ENCODE results near the gene SNAP47.

SNAP47 gene

GRCh38 chr1:227805606-227806197 lies 70.5 kb downstream of the SNAP47 start:
- Histone ChIP-seq H3K27ac (replicated peaks; ENCODE audit: low read length) (no peak overlapping the region), H2AFZ (ENCODE audit: low read length) (no peak overlapping the region), H3K4me2 (ENCODE audit: insufficient read depth, low read length, poor library complexity, severe bottlenecking) (no peak overlapping the region), H3K27me3 (ENCODE audit: control insufficient read depth in 3 of 3, insufficient read depth in 3 of 3, low read depth in 1 of 3, low read length in 3 of 3) (peaks cover 0 to 2% (median 0%) of the 10 kb centered on the region in 3 experiments), H2BK15ac (ENCODE audit: low read length) (no peak overlapping the region), H2BK12ac (ENCODE audit: low read length) (no peak overlapping the region), H3K18ac (ENCODE audit: low read length) (no peak overlapping the region), H3K23ac (ENCODE audit: low read depth, low read length, poor library complexity) (no peak overlapping the region), H2BK5ac (ENCODE audit: low read length) (no peak overlapping the region), H2AK5ac (ENCODE audit: low read depth, low read length) (no peak overlapping the region), H3K4ac (ENCODE audit: low read length) (no peak overlapping the region), H3K4me3 (ENCODE audit: low read length in 2 of 2) (no peak overlapping the region), H3K4me1 (ENCODE audit: control insufficient read depth in 2 of 2, insufficient read depth in 1 of 2, low read depth in 1 of 2, low read length in 2 of 2) (no peaks in the 10 kb centered on the region), H3K9ac (ENCODE audit: low read depth, low read length, poor library complexity) (no peak overlapping the region), H3K9me3 (replicated peaks in 1 of 2; ENCODE audit: control insufficient read depth in 2 of 2, insufficient read depth in 1 of 2, low read depth in 1 of 2, low read length in 2 of 2) (peaks cover 0 to 3% of the 10 kb centered on the region in 2 donors), H3K79me1 (ENCODE audit: low read depth, low read length) (no peaks in the 10 kb centered on the region), H4K91ac (ENCODE audit: low read depth, low read length, poor library complexity) (no peak overlapping the region), H4K8ac (ENCODE audit: low read depth, low read length) (no peak overlapping the region), H3K36me3 (replicated peaks in 1 of 2; ENCODE audit: control insufficient read depth in 2 of 2, insufficient read depth in 2 of 2, low read length in 2 of 2) (no peaks in the 10 kb centered on the region), H3K14ac (ENCODE audit: low read length) (no peak overlapping the region), H2BK120ac (ENCODE audit: low read depth, low read length) (no peak overlapping the region)
- WGBS, 2 donors (ENCODE audit: extremely low coverage in 2 of 2, insufficient read length in 2 of 2, insufficient replicate concordance in 1 of 2): no CpG with 5 or more reads among the region's 6 CpGs
- DNase-seq (ENCODE audit: low spot score): no peak

GRCh38 chr1:227808566-227808965 lies 73.3 kb downstream of the SNAP47 start:
- Histone ChIP-seq H3K14ac (ENCODE audit: low read length) (no peak overlapping the region), H4K91ac (ENCODE audit: low read depth, low read length, poor library complexity) (no peak overlapping the region), H3K9ac (ENCODE audit: low read depth, low read length, poor library complexity) (no peak overlapping the region), H3K4me1 (ENCODE audit: control insufficient read depth in 2 of 2, insufficient read depth in 1 of 2, low read depth in 1 of 2, low read length in 2 of 2) (no peaks in the 10 kb centered on the region), H2AFZ (ENCODE audit: low read length) (no peak overlapping the region), H3K27ac (replicated peaks; ENCODE audit: low read length) (no peak overlapping the region), H2BK15ac (ENCODE audit: low read length) (no peak overlapping the region), H3K79me1 (ENCODE audit: low read depth, low read length) (no peaks in the 10 kb centered on the region), H2AK5ac (ENCODE audit: low read depth, low read length) (no peak overlapping the region), H3K23ac (ENCODE audit: low read depth, low read length, poor library complexity) (no peak overlapping the region), H3K4me2 (ENCODE audit: insufficient read depth, low read length, poor library complexity, severe bottlenecking) (no peak overlapping the region), H3K4ac (ENCODE audit: low read length) (no peak overlapping the region), H3K4me3 (ENCODE audit: low read length in 2 of 2) (no peak overlapping the region), H3K18ac (ENCODE audit: low read length) (no peak overlapping the region), H4K8ac (ENCODE audit: low read depth, low read length) (no peak overlapping the region), H3K27me3 (ENCODE audit: control insufficient read depth in 3 of 3, insufficient read depth in 3 of 3, low read depth in 1 of 3, low read length in 3 of 3) (peaks cover 0 to 2% (median 0%) of the 10 kb centered on the region in 3 experiments), H2BK120ac (ENCODE audit: low read depth, low read length) (no peak overlapping the region), H2BK5ac (ENCODE audit: low read length) (no peak overlapping the region), H2BK12ac (ENCODE audit: low read length) (no peak overlapping the region), H3K36me3 (replicated peaks in 1 of 2; ENCODE audit: control insufficient read depth in 2 of 2, insufficient read depth in 2 of 2, low read length in 2 of 2) (no peaks in the 10 kb centered on the region), H3K9me3 (replicated peaks in 1 of 2; ENCODE audit: control insufficient read depth in 2 of 2, insufficient read depth in 1 of 2, low read depth in 1 of 2, low read length in 2 of 2) (peaks cover 0 to 3% of the 10 kb centered on the region in 2 donors)
- no peak for DNase-seq (ENCODE audit: low spot score)
- WGBS, 2 donors (ENCODE audit: extremely low coverage in 2 of 2, insufficient read length in 2 of 2, insufficient replicate concordance in 1 of 2): no CpG with 5 or more reads among the region's 1 CpG

- Histone ChIP-seq H2BK120ac (ENCODE audit: low read depth, low read length) (no peak overlapping the region), H4K8ac (ENCODE audit: low read depth, low read length) (no peak overlapping the region), H3K27me3 (ENCODE audit: control insufficient read depth in 3 of 3, insufficient read depth in 3 of 3, low read depth in 1 of 3, low read length in 3 of 3) (peaks cover 0 to 2% (median 0%) of the 10 kb centered on the region in 3 experiments), H3K4me2 (ENCODE audit: insufficient read depth, low read length, poor library complexity, severe bottlenecking) (no peak overlapping the region), H4K91ac (ENCODE audit: low read depth, low read length, poor library complexity) (no peak overlapping the region), H3K18ac (ENCODE audit: low read length) (no peak overlapping the region), H3K36me3 (replicated peaks in 1 of 2; ENCODE audit: control insufficient read depth in 2 of 2, insufficient read depth in 2 of 2, low read length in 2 of 2) (no peaks in the 10 kb centered on the region), H3K27ac (replicated peaks; ENCODE audit: low read length) (no peak overlapping the region), H2BK15ac (ENCODE audit: low read length) (no peak overlapping the region), H3K4me1 (ENCODE audit: control insufficient read depth in 2 of 2, insufficient read depth in 1 of 2, low read depth in 1 of 2, low read length in 2 of 2) (no peaks in the 10 kb centered on the region), H3K4ac (ENCODE audit: low read length) (no peak overlapping the region), H3K9me3 (replicated peaks in 1 of 2; ENCODE audit: control insufficient read depth in 2 of 2, insufficient read depth in 1 of 2, low read depth in 1 of 2, low read length in 2 of 2) (peaks cover 2 to 3% of the 10 kb centered on the region in 2 donors), H2BK12ac (ENCODE audit: low read length) (no peak overlapping the region), H2AK5ac (ENCODE audit: low read depth, low read length) (no peak overlapping the region), H2AFZ (ENCODE audit: low read length) (no peak overlapping the region), H3K14ac (ENCODE audit: low read length) (no peak overlapping the region), H2BK5ac (ENCODE audit: low read length) (no peak overlapping the region), H3K9ac (ENCODE audit: low read depth, low read length, poor library complexity) (no peak overlapping the region), H3K23ac (ENCODE audit: low read depth, low read length, poor library complexity) (no peak overlapping the region), H3K4me3 (ENCODE audit: low read length in 2 of 2) (no peak overlapping the region), H3K79me1 (ENCODE audit: low read depth, low read length) (no peaks in the 10 kb centered on the region)
- no CpG with 5 or more reads among the region's 2 CpGs for WGBS, 2 donors (ENCODE audit: extremely low coverage in 2 of 2, insufficient read length in 2 of 2, insufficient replicate concordance in 1 of 2)
- DNase-seq (ENCODE audit: low spot score): no peak
Observed at GRCh38 chr1:227809026-227809425, 73.8 kb downstream of the SNAP47 start.

- H2BK15ac ChIP-seq (ENCODE audit: low read length): no peak overlapping the region
- H3K23ac ChIP-seq (ENCODE audit: low read depth, low read length, poor library complexity): no peak overlapping the region
- no peak overlapping the region for H3K27ac ChIP-seq (replicated peaks; ENCODE audit: low read length)
- no peak overlapping the region for H3K9ac ChIP-seq (ENCODE audit: low read depth, low read length, poor library complexity)
- no peak overlapping the region for H3K4me3 ChIP-seq (ENCODE audit: low read length in 2 of 2)
- no peak for DNase-seq (ENCODE audit: low spot score)
- H2AK5ac ChIP-seq (ENCODE audit: low read depth, low read length): no peak overlapping the region
- WGBS, 2 donors (ENCODE audit: extremely low coverage in 2 of 2, insufficient read length in 2 of 2, insufficient replicate concordance in 1 of 2): no CpG with 5 or more reads among the region's 2 CpGs
- no peaks in the 10 kb centered on the region for H3K79me1 ChIP-seq (ENCODE audit: low read depth, low read length)
- no peak overlapping the region for H2AFZ ChIP-seq (ENCODE audit: low read length)
- no peak overlapping the region for H4K91ac ChIP-seq (ENCODE audit: low read depth, low read length, poor library complexity)
- no peak overlapping the region for H4K8ac ChIP-seq (ENCODE audit: low read depth, low read length)
- H3K14ac ChIP-seq (ENCODE audit: low read length): no peak overlapping the region
- peaks cover 11 to 12% of the 10 kb centered on the region in 2 donors for H3K9me3 ChIP-seq (replicated peaks in 1 of 2; ENCODE audit: control insufficient read depth in 2 of 2, insufficient read depth in 1 of 2, low read depth in 1 of 2, low read length in 2 of 2)
- no peak overlapping the region for H2BK5ac ChIP-seq (ENCODE audit: low read length)
- no peak overlapping the region for H2BK120ac ChIP-seq (ENCODE audit: low read depth, low read length)
- no peak overlapping the region for H3K4ac ChIP-seq (ENCODE audit: low read length)
- no peaks in the 10 kb centered on the region for H3K36me3 ChIP-seq (replicated peaks in 1 of 2; ENCODE audit: control insufficient read depth in 2 of 2, insufficient read depth in 2 of 2, low read length in 2 of 2)
- no peak overlapping the region for H3K18ac ChIP-seq (ENCODE audit: low read length)
- H2BK12ac ChIP-seq (ENCODE audit: low read length): no peak overlapping the region
- H3K4me2 ChIP-seq (ENCODE audit: insufficient read depth, low read length, poor library complexity, severe bottlenecking): no peak overlapping the region
- no peaks in the 10 kb centered on the region for H3K4me1 ChIP-seq (ENCODE audit: control insufficient read depth in 2 of 2, insufficient read depth in 1 of 2, low read depth in 1 of 2, low read length in 2 of 2)
- H3K27me3 ChIP-seq (ENCODE audit: control insufficient read depth in 3 of 3, insufficient read depth in 3 of 3, low read depth in 1 of 3, low read length in 3 of 3): peaks cover 0 to 2% (median 0%) of the 10 kb centered on the region in 3 experiments
Observed at GRCh38 chr1:227813962-227814361, 78.7 kb downstream of the SNAP47 start.
